ENCODE measurements around the gene C2CD5.

GRCh38 chr12:22518060-22518719, 26.2 kb downstream of the C2CD5 start:
- TF ChIP-seq CTCF (IDR thresholded peaks at IDR 0.05) (no peak), POLR2A (IDR thresholded peaks at IDR 0.05) (no peak)

Data from esophagus squamous epithelium (tissue), 4 donors.